ENCODE measurements around the gene THOC6.

DNA sequence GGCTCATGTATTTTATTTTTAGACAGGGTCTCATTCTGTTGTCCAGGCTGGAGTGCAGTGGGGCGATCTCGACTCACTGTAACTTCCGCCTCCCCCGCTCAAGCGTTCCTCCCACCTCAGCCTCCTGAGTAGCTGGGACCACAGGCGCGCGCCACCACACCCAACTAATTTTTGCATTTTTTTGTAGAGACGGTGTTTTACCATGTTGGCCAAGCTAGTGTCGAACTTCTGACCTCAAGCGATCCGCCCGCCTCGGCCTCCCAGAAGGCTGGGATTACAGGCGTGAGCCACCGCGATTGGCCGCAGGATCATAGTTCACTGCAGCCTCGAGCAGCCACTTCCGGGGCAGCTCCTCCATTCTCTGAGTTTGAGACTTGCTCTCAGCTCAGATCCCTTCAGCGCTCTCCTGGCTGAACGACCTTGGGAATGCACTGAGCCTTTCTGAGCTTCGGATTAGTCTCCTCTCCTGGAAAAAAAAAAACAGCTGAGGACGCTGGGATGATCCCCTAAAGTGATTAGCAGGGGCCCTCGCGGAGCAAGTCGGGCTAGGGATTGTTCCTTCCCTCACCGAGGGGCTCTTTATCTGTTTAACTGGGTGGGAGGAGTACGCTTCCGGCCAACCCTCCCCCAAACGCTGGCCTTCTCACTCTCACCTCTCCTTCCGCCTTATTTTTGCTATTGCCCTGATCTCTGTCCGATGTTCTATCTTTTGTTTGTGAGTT is 42.5 kb upstream of the THOC6 start:
- TF ChIP-seq, protein P1, sequence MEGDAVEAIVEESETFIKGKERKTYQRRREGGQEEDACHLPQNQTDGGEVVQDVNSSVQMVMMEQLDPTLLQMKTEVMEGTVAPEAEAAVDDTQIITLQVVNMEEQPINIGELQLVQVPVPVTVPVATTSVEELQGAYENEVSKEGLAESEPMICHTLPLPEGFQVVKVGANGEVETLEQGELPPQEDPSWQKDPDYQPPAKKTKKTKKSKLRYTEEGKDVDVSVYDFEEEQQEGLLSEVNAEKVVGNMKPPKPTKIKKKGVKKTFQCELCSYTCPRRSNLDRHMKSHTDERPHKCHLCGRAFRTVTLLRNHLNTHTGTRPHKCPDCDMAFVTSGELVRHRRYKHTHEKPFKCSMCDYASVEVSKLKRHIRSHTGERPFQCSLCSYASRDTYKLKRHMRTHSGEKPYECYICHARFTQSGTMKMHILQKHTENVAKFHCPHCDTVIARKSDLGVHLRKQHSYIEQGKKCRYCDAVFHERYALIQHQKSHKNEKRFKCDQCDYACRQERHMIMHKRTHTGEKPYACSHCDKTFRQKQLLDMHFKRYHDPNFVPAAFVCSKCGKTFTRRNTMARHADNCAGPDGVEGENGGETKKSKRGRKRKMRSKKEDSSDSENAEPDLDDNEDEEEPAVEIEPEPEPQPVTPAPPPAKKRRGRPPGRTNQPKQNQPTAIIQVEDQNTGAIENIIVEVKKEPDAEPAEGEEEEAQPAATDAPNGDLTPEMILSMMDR (IDR thresholded peaks at IDR 0.05; ENCODE audit: low read depth, low read length, poor library complexity, severe bottlenecking): no peak
- TF ChIP-seq EZH2phosphoT487 (IDR thresholded peaks at IDR 0.05; ENCODE audit: borderline replicate concordance, low read length): no peak

Data from DOHH2 (cell line).